Epithelial cell of proximal tubule (primary cell): Measurements from ENCODE around the gene HOOK2. TPM values are rescaled to one million over a fixed set of nuclear protein-coding genes. Genes with fewer than 3 reads are reported as not detected.

ENCODE experiments used
- DNase-seq: peaks from one replicate; pipeline ENCODE4 v3.0.0-alpha.2; 2011; ENCODE audit warnings: low read depth
- H3K4me3 ChIP-seq: 2 replicates; pipeline ENCODE4 v1.5.1; 2011; ENCODE audit warnings: low read depth, mild to moderate bottlenecking, low read length
- CTCF ChIP-seq: conservative IDR thresholded peaks from 2 replicates; pipeline ENCODE4 v1.5.1; 2012; ENCODE audit warnings: low read depth, mild to moderate bottlenecking, low read length
- total RNA-seq: library from RNA; depleted of rRNA; stranded (reverse); fragments of >200 nt; gene quantifications from 2 replicates; pipeline ENCODE4 v1.2.3, GENCODE V29; 2015

HOOK2 gene
- total RNA-seq, 1 donor from 2014 or later, result 26.3 TPM

GRCh38 chr19:12778905-12779161 lies 3.5 kb upstream of the HOOK2 start:
- DNase-seq, result no peak
- peak overlapping the region; percentile 65 for H3K4me3 ChIP-seq
- TF ChIP-seq CTCF, result no peak

- TF ChIP-seq CTCF, result no peak
- no peak for DNase-seq
- H3K4me3 ChIP-seq, result peak overlapping the region; percentile 65
Measured at GRCh38 chr19:12778017-12778904, 2.9 kb upstream of the HOOK2 start.

GRCh38 chr19:12777217-12778016 lies 2.1 kb upstream of the HOOK2 start:
- H3K4me3 ChIP-seq, result peak overlapping the region; percentile 65
- peak; percentile 80 for TF ChIP-seq CTCF
- no peak for DNase-seq

- TF ChIP-seq CTCF, result peak; percentile 50
- DNase-seq, result no peak
- H3K4me3 ChIP-seq, result no peak overlapping the region
Measured at GRCh38 chr19:12773571-12773970, 1.8 kb downstream of the HOOK2 start.

- H3K4me3 ChIP-seq, result no peak overlapping the region
- DNase-seq, result no peak
- no peak for TF ChIP-seq CTCF
Measured at GRCh38 chr19:12772323-12772722, 3.0 kb downstream of the HOOK2 start.

- H3K4me3 ChIP-seq, result no peak overlapping the region
- no peak for TF ChIP-seq CTCF
- DNase-seq, result no peak
Measured at GRCh38 chr19:12770922-12771321, 4.4 kb downstream of the HOOK2 start.
